ENCODE data around the gene SFXN1.
A peak's percentile ranks its signal among the peaks of the same experiment; 100 is the strongest.

SFXN1 gene

DNA sequence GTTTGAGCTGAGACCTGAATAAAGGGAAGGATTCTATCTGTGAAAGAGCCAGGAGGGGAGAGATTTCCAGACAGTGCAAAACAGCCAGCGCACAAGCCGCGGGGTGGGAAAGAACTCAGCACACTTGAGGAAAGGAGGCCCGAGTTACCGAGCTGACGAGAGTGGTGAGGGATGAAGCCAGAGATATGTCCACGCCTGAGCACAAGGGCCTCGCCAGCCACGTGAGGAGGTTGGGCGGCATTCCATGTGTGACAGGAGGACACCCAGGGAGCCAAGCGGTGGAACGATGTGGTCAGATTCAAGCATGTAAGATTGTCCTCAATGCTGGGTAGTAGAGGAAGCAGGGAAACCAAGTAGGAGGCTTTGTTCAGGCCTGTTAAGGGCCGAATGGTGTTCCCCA, 17.0 kb upstream of the SFXN1 start:
- Histone ChIP-seq H3K4me2 (ENCODE audit: low read length) (no peak overlapping the region), H3K4me1 (ENCODE audit: control insufficient read depth in 1 of 2, insufficient read depth in 2 of 2, low read length in 2 of 2) (no peaks in the 10 kb centered on the region), H3K18ac (ENCODE audit: low read length) (no peak overlapping the region), H2BK12ac (ENCODE audit: low read length) (no peak overlapping the region), H3K27ac (ENCODE audit: low read depth, low read length) (no peak overlapping the region), H2AK5ac (ENCODE audit: low read length) (no peak overlapping the region), H3K36me3 (ENCODE audit: control insufficient read depth in 1 of 2, insufficient read depth in 2 of 2, low read length in 2 of 2) (no peaks in the 10 kb centered on the region), H4K91ac (ENCODE audit: low read depth, low read length) (no peak overlapping the region), H3K23ac (ENCODE audit: low read length) (no peak overlapping the region), H3K79me1 (ENCODE audit: low read length) (no peaks in the 10 kb centered on the region), H3K14ac (ENCODE audit: low read length) (no peak overlapping the region), H3K79me2 (ENCODE audit: control insufficient read depth, insufficient read depth, low read length, poor library complexity) (no peaks in the 10 kb centered on the region), H3K9me3 (ENCODE audit: insufficient read depth, low read depth, low read length) (no peaks in the 10 kb centered on the region), H2AFZ (ENCODE audit: insufficient read depth, low read length, poor library complexity) (no peak overlapping the region), H4K8ac (ENCODE audit: low read depth, low read length) (no peak overlapping the region), H2BK120ac (ENCODE audit: insufficient read depth, low read length, poor library complexity) (no peak overlapping the region), H3K4me3 (ENCODE audit: low read depth, low read length) (no peak overlapping the region), H3K4ac (ENCODE audit: low read depth, low read length) (no peak overlapping the region), H3K9ac (ENCODE audit: low read length) (no peak overlapping the region), H2BK5ac (ENCODE audit: low read depth, low read length, poor library complexity) (no peak overlapping the region), H3K27me3 (ENCODE audit: insufficient read depth, low read length) (no peaks in the 10 kb centered on the region), H4K12ac (ENCODE audit: low read depth, low read length) (no peak overlapping the region)
- DNase-seq: no peak
- no CpG with 5 or more reads among the region's 13 CpGs for WGBS (ENCODE audit: extremely low coverage, insufficient coverage, insufficient read length)

GRCh38 chr5:175463641-175464040, 14.7 kb upstream of the SFXN1 start:
- Histone ChIP-seq H3K4me1 (ENCODE audit: control insufficient read depth in 1 of 2, insufficient read depth in 2 of 2, low read length in 2 of 2) (no peaks in the 10 kb centered on the region), H2AFZ (ENCODE audit: insufficient read depth, low read length, poor library complexity) (no peak overlapping the region)

GRCh38 chr5:175464074-175464941, 14.1 kb upstream of the SFXN1 start:
- no CpG with 5 or more reads among the region's 11 CpGs for WGBS (ENCODE audit: extremely low coverage, insufficient coverage, insufficient read length)
- no peak overlapping the region for H2AK5ac ChIP-seq (ENCODE audit: low read length)
- H3K79me1 ChIP-seq (ENCODE audit: low read length): no peaks in the 10 kb centered on the region

More at GRCh38 chr5:175463641-175464040, 14.7 kb upstream of the SFXN1 start:
- H3K23ac ChIP-seq (ENCODE audit: low read length): no peak overlapping the region
- no peak overlapping the region for H2BK5ac ChIP-seq (ENCODE audit: low read depth, low read length, poor library complexity)
- H3K9ac ChIP-seq (ENCODE audit: low read length): no peak overlapping the region
- H4K12ac ChIP-seq (ENCODE audit: low read depth, low read length): no peak overlapping the region
- no peak overlapping the region for H3K14ac ChIP-seq (ENCODE audit: low read length)
- H2BK120ac ChIP-seq (ENCODE audit: insufficient read depth, low read length, poor library complexity): no peak overlapping the region
- no peak for DNase-seq
- WGBS (ENCODE audit: extremely low coverage, insufficient coverage, insufficient read length): no CpG with 5 or more reads among the region's 3 CpGs
- no peak overlapping the region for H3K27ac ChIP-seq (ENCODE audit: low read depth, low read length)
- H4K8ac ChIP-seq (ENCODE audit: low read depth, low read length): no peak overlapping the region
- H3K4me3 ChIP-seq (ENCODE audit: low read depth, low read length): no peak overlapping the region
- H2BK12ac ChIP-seq (ENCODE audit: low read length): no peak overlapping the region
- no peaks in the 10 kb centered on the region for H3K9me3 ChIP-seq (ENCODE audit: insufficient read depth, low read depth, low read length)
- H2AK5ac ChIP-seq (ENCODE audit: low read length): no peak overlapping the region
- no peaks in the 10 kb centered on the region for H3K79me2 ChIP-seq (ENCODE audit: control insufficient read depth, insufficient read depth, low read length, poor library complexity)
- H3K36me3 ChIP-seq (ENCODE audit: control insufficient read depth in 1 of 2, insufficient read depth in 2 of 2, low read length in 2 of 2): no peaks in the 10 kb centered on the region
- no peak overlapping the region for H3K18ac ChIP-seq (ENCODE audit: low read length)
- no peak overlapping the region for H4K91ac ChIP-seq (ENCODE audit: low read depth, low read length)
- H3K4ac ChIP-seq (ENCODE audit: low read depth, low read length): no peak overlapping the region
- H3K79me1 ChIP-seq (ENCODE audit: low read length): no peaks in the 10 kb centered on the region
- H3K4me2 ChIP-seq (ENCODE audit: low read length): no peak overlapping the region
- H3K27me3 ChIP-seq (ENCODE audit: insufficient read depth, low read length): no peaks in the 10 kb centered on the region

GRCh38 chr5:175464942-175465233, 13.5 kb upstream of the SFXN1 start:
- H3K18ac ChIP-seq (ENCODE audit: low read length): no peak overlapping the region
- no peak overlapping the region for H2BK5ac ChIP-seq (ENCODE audit: low read depth, low read length, poor library complexity)
- no peak overlapping the region for H2BK12ac ChIP-seq (ENCODE audit: low read length)
- H4K12ac ChIP-seq (ENCODE audit: low read depth, low read length): no peak overlapping the region
- H4K8ac ChIP-seq (ENCODE audit: low read depth, low read length): peak overlapping the region; percentile 74
- no peak for DNase-seq
- no peak overlapping the region for H3K27ac ChIP-seq (ENCODE audit: low read depth, low read length)
- H2AK5ac ChIP-seq (ENCODE audit: low read length): no peak overlapping the region
- no peak overlapping the region for H3K9ac ChIP-seq (ENCODE audit: low read length)
- WGBS (ENCODE audit: extremely low coverage, insufficient coverage, insufficient read length): no CpG with 5 or more reads among the region's 3 CpGs
- H3K79me1 ChIP-seq (ENCODE audit: low read length): no peaks in the 10 kb centered on the region
- no peaks in the 10 kb centered on the region for H3K36me3 ChIP-seq (ENCODE audit: control insufficient read depth in 1 of 2, insufficient read depth in 2 of 2, low read length in 2 of 2)
- no peaks in the 10 kb centered on the region for H3K79me2 ChIP-seq (ENCODE audit: control insufficient read depth, insufficient read depth, low read length, poor library complexity)
- H3K14ac ChIP-seq (ENCODE audit: low read length): no peak overlapping the region
- no peaks in the 10 kb centered on the region for H3K27me3 ChIP-seq (ENCODE audit: insufficient read depth, low read length)
- no peaks in the 10 kb centered on the region for H3K4me1 ChIP-seq (ENCODE audit: control insufficient read depth in 1 of 2, insufficient read depth in 2 of 2, low read length in 2 of 2)
- no peak overlapping the region for H3K4me2 ChIP-seq (ENCODE audit: low read length)
- no peak overlapping the region for H3K23ac ChIP-seq (ENCODE audit: low read length)
- H3K4me3 ChIP-seq (ENCODE audit: low read depth, low read length): no peak overlapping the region
- no peak overlapping the region for H3K4ac ChIP-seq (ENCODE audit: low read depth, low read length)
- H3K9me3 ChIP-seq (ENCODE audit: insufficient read depth, low read depth, low read length): no peaks in the 10 kb centered on the region
- H4K91ac ChIP-seq (ENCODE audit: low read depth, low read length): no peak overlapping the region
- no peak overlapping the region for H2AFZ ChIP-seq (ENCODE audit: insufficient read depth, low read length, poor library complexity)
- no peak overlapping the region for H2BK120ac ChIP-seq (ENCODE audit: insufficient read depth, low read length, poor library complexity)

More at GRCh38 chr5:175464074-175464941, 14.1 kb upstream of the SFXN1 start:
- H2AFZ ChIP-seq (ENCODE audit: insufficient read depth, low read length, poor library complexity): no peak overlapping the region
- no peak overlapping the region for H2BK120ac ChIP-seq (ENCODE audit: insufficient read depth, low read length, poor library complexity)
- H3K27me3 ChIP-seq (ENCODE audit: insufficient read depth, low read length): no peaks in the 10 kb centered on the region
- peak; percentile 55 to 78 for DNase-seq
- H4K91ac ChIP-seq (ENCODE audit: low read depth, low read length): no peak overlapping the region
- H3K4me2 ChIP-seq (ENCODE audit: low read length): no peak overlapping the region
- H3K4me3 ChIP-seq (ENCODE audit: low read depth, low read length): no peak overlapping the region
- H3K36me3 ChIP-seq (ENCODE audit: control insufficient read depth in 1 of 2, insufficient read depth in 2 of 2, low read length in 2 of 2): no peaks in the 10 kb centered on the region
- H3K9me3 ChIP-seq (ENCODE audit: insufficient read depth, low read depth, low read length): no peaks in the 10 kb centered on the region
- H2BK5ac ChIP-seq (ENCODE audit: low read depth, low read length, poor library complexity): no peak overlapping the region
- no peaks in the 10 kb centered on the region for H3K79me2 ChIP-seq (ENCODE audit: control insufficient read depth, insufficient read depth, low read length, poor library complexity)
- no peak overlapping the region for H3K9ac ChIP-seq (ENCODE audit: low read length)
- no peak overlapping the region for H3K23ac ChIP-seq (ENCODE audit: low read length)
- no peaks in the 10 kb centered on the region for H3K4me1 ChIP-seq (ENCODE audit: control insufficient read depth in 1 of 2, insufficient read depth in 2 of 2, low read length in 2 of 2)
- no peak overlapping the region for H3K18ac ChIP-seq (ENCODE audit: low read length)
- peak overlapping the region; percentile 74 for H4K8ac ChIP-seq (ENCODE audit: low read depth, low read length)
- H2BK12ac ChIP-seq (ENCODE audit: low read length): no peak overlapping the region
- no peak overlapping the region for H4K12ac ChIP-seq (ENCODE audit: low read depth, low read length)
- no peak overlapping the region for H3K14ac ChIP-seq (ENCODE audit: low read length)
- no peak overlapping the region for H3K27ac ChIP-seq (ENCODE audit: low read depth, low read length)
- no peak overlapping the region for H3K4ac ChIP-seq (ENCODE audit: low read depth, low read length)
